ENCODE measurements around the gene PNMA1. TPM values are rescaled to one million over a fixed set of nuclear protein-coding genes. Genes with fewer than 3 reads are reported as not detected.

The PNMA1 gene
- total RNA-seq (10 to 100 TPM; 25.6 to 36.3 (median 30.0) TPM), polyA plus RNA-seq (18.0 TPM)
- long read RNA-seq, donor 1, transcript PNMA1-201 (1 exons, 2,590 nt) = major isoform, 96 of 96 reads
- long read RNA-seq, donor 1, partial matches to known transcripts = 0 of 96 reads
- long read RNA-seq, donor 1, other reads (novel, unspliced or antisense) = 0 of 96 reads
- long read RNA-seq, donor 2, transcript PNMA1-201 (1 exons, 2,590 nt) = major isoform, 38 of 38 reads
- long read RNA-seq, donor 2, partial matches to known transcripts = 0 of 38 reads
- long read RNA-seq, donor 2, other reads (novel, unspliced or antisense) = 0 of 38 reads
- long read RNA-seq, donor 3, transcript PNMA1-201 (1 exons, 2,590 nt) = major isoform, 167 of 167 reads
- long read RNA-seq, donor 3, partial matches to known transcripts = 0 of 167 reads
- long read RNA-seq, donor 3, other reads (novel, unspliced or antisense) = 0 of 167 reads
- long read RNA-seq, donor 4, transcript PNMA1-201 (1 exons, 2,590 nt) = major isoform, 64 of 64 reads
- long read RNA-seq, donor 4, partial matches to known transcripts = 0 of 64 reads
- long read RNA-seq, donor 4, other reads (novel, unspliced or antisense) = 0 of 64 reads

- no peaks in the 10 kb centered on the region for H3K4me1 ChIP-seq (ENCODE audit: control insufficient read depth, insufficient read depth, low read length)
- intact Hi-C loops (cut with DNase I) = no loop called here
- H3K4me3 ChIP-seq (ENCODE audit: low read length) = peak within 1 kb of the TSS; percentile 51
- WGBS = under 1% methylated on average over 113 of the region's 113 CpGs
- H3K9me3 ChIP-seq (ENCODE audit: control insufficient read depth, low read length) = no peaks in the 10 kb centered on the region
- DNase-seq (peak; percentile 90 to 96 (median 94)), ATAC-seq (peak; percentile 92)
- peak within 1 kb of the TSS; percentile 69 for H3K27ac ChIP-seq (ENCODE audit: low read length)
- no peaks in the 10 kb centered on the region for H3K27me3 ChIP-seq (ENCODE audit: control insufficient read depth, insufficient read depth)
Measured at GRCh38 chr14:73713803-73714655, at the start of gene PNMA1. TSS of gene PNMA1 (minus strand) at chr14:73714384. CDS start at chr14:73713639, 745 bp downstream.

GRCh38 chr14:73763396-73763795 is 49.2 kb upstream of the PNMA1 start:
- WGBS = 85% methylated on average over 3 of the region's 3 CpGs
- H3K4me3 ChIP-seq (ENCODE audit: low read length) = no peak overlapping the region
- intact Hi-C loops (cut with DNase I) = no loop called here
- ATAC-seq = no peak
- no peaks in the 10 kb centered on the region for H3K9me3 ChIP-seq (ENCODE audit: control insufficient read depth, low read length)
- DNase-seq = peak in 1 of 3 donors; percentile 12
- no peaks in the 10 kb centered on the region for H3K27me3 ChIP-seq (ENCODE audit: control insufficient read depth, insufficient read depth)
- peak overlapping the region; percentile 22 for H3K27ac ChIP-seq (ENCODE audit: low read length)
- peaks cover 34% of the 10 kb centered on the region for H3K4me1 ChIP-seq (ENCODE audit: control insufficient read depth, insufficient read depth, low read length)

- Histone ChIP-seq H3K27me3 (ENCODE audit: control insufficient read depth, insufficient read depth) (no peaks in the 10 kb centered on the region), H3K4me1 (ENCODE audit: control insufficient read depth, insufficient read depth, low read length) (peaks cover 40% of the 10 kb centered on the region), H3K4me3 (ENCODE audit: low read length) (no peak overlapping the region), H3K9me3 (ENCODE audit: control insufficient read depth, low read length) (no peaks in the 10 kb centered on the region), H3K27ac (ENCODE audit: low read length) (no peak overlapping the region)
- DNase-seq = no peak
- WGBS = 50% methylated on average over 8 of the region's 8 CpGs
- intact Hi-C loops (cut with DNase I) = no loop called here
- ATAC-seq = no peak
Measured at GRCh38 chr14:73762375-73762822, 48.2 kb upstream of the PNMA1 start.

GRCh38 chr14:73761618-73762355 is 47.6 kb upstream of the PNMA1 start:
- intact Hi-C loops (cut with DNase I) = no loop called here
- DNase-seq (peak in 1 of 3 donors; percentile 74), ATAC-seq (no peak)
- peaks cover 40% of the 10 kb centered on the region for H3K4me1 ChIP-seq (ENCODE audit: control insufficient read depth, insufficient read depth, low read length)
- 13% methylated on average over 2 of the region's 2 CpGs for WGBS
- H3K9me3 ChIP-seq (ENCODE audit: control insufficient read depth, low read length) = no peaks in the 10 kb centered on the region
- H3K4me3 ChIP-seq (ENCODE audit: low read length) = no peak overlapping the region
- no peak overlapping the region for H3K27ac ChIP-seq (ENCODE audit: low read length)
- H3K27me3 ChIP-seq (ENCODE audit: control insufficient read depth, insufficient read depth) = no peaks in the 10 kb centered on the region

GRCh38 chr14:73760598-73761586 is 46.7 kb upstream of the PNMA1 start:
- H3K27me3 ChIP-seq (ENCODE audit: control insufficient read depth, insufficient read depth) = no peaks in the 10 kb centered on the region
- peaks cover 45% of the 10 kb centered on the region for H3K4me1 ChIP-seq (ENCODE audit: control insufficient read depth, insufficient read depth, low read length)
- intact Hi-C loops (cut with DNase I) = no loop called here
- ATAC-seq (no peak), DNase-seq (no peak)
- H3K9me3 ChIP-seq (ENCODE audit: control insufficient read depth, low read length) = no peaks in the 10 kb centered on the region
- peak overlapping the region; percentile 13 for H3K4me3 ChIP-seq (ENCODE audit: low read length)
- 56% methylated on average over 13 of the region's 13 CpGs for WGBS
- H3K27ac ChIP-seq (ENCODE audit: low read length) = peak overlapping the region; percentile 90

GRCh38 chr14:73759714-73760597 is 45.8 kb upstream of the PNMA1 start:
- Histone ChIP-seq H3K4me3 (ENCODE audit: low read length) (peak overlapping the region; percentile 77), H3K9me3 (ENCODE audit: control insufficient read depth, low read length) (no peaks in the 10 kb centered on the region), H3K27ac (ENCODE audit: low read length) (peak overlapping the region; percentile 90), H3K27me3 (ENCODE audit: control insufficient read depth, insufficient read depth) (no peaks in the 10 kb centered on the region), H3K4me1 (ENCODE audit: control insufficient read depth, insufficient read depth, low read length) (peaks cover 45% of the 10 kb centered on the region)
- DNase-seq (peak; percentile 97 to 99 (median 98)), ATAC-seq (peak; percentile 90)
- under 1% methylated on average over 93 of the region's 93 CpGs for WGBS
- intact Hi-C loops (cut with DNase I) = no loop called here

- 1% methylated on average over 65 of the region's 71 CpGs for WGBS
- DNase-seq (peak; percentile 90 to 95 (median 94)), ATAC-seq (peak; percentile 29 to 33)
- no peaks in the 10 kb centered on the region for H3K9me3 ChIP-seq (ENCODE audit: control insufficient read depth, low read length)
- H3K27ac ChIP-seq (ENCODE audit: low read length) = peak overlapping the region; percentile 90
- H3K27me3 ChIP-seq (ENCODE audit: control insufficient read depth, insufficient read depth) = no peaks in the 10 kb centered on the region
- H3K4me1 ChIP-seq (ENCODE audit: control insufficient read depth, insufficient read depth, low read length) = peaks cover 45% of the 10 kb centered on the region
- intact Hi-C loops (cut with DNase I) = no loop called here
- peak overlapping the region; percentile 77 for H3K4me3 ChIP-seq (ENCODE audit: low read length)
Measured at GRCh38 chr14:73759183-73759713, 45.1 kb upstream of the PNMA1 start.

- Histone ChIP-seq H3K9me3 (ENCODE audit: control insufficient read depth, low read length) (no peaks in the 10 kb centered on the region), H3K4me1 (ENCODE audit: control insufficient read depth, insufficient read depth, low read length) (peaks cover 51% of the 10 kb centered on the region), H3K4me3 (ENCODE audit: low read length) (peak overlapping the region; percentile 77), H3K27ac (ENCODE audit: low read length) (peak overlapping the region; percentile 90), H3K27me3 (ENCODE audit: control insufficient read depth, insufficient read depth) (no peaks in the 10 kb centered on the region)
- intact Hi-C loops (cut with DNase I) = no loop called here
- DNase-seq (peak; percentile 68 to 88 (median 85)), ATAC-seq (peak in 1 of 2 donors; percentile 0)
- WGBS = 4% methylated on average over 49 of the region's 49 CpGs
Measured at GRCh38 chr14:73758392-73759182, 44.4 kb upstream of the PNMA1 start.

Measured in right cardiac atrium (tissue), 5 donors.